Trophoblast cell (in vitro differentiated cells and primary cell): ENCODE results near the gene NCOR2.

ENCODE experiments used
- DNase-seq, 2 donors: peaks; one replicate each; pipeline ENCODE4 v3.0.0-alpha.2; 2016
- H2AFZ ChIP-seq: 2 replicates; pipeline ENCODE4 v1.6.1; 2013; ENCODE audit warnings: low read length, moderate library complexity, mild to moderate bottlenecking; ENCODE audit not compliant: insufficient read depth, poor library complexity
- H2AK5ac ChIP-seq: 2 replicates; pipeline ENCODE4 v1.6.1; 2013; ENCODE audit warnings: mild to moderate bottlenecking, low read length
- H2BK120ac ChIP-seq: 2 replicates; pipeline ENCODE4 v1.6.1; 2013; ENCODE audit warnings: low read length, mild to moderate bottlenecking, moderate library complexity; ENCODE audit not compliant: insufficient read depth, poor library complexity
- H2BK12ac ChIP-seq: 2 replicates; pipeline ENCODE4 v1.6.1; 2013; ENCODE audit warnings: mild to moderate bottlenecking, low read length, moderate library complexity
- H2BK5ac ChIP-seq: 2 replicates; pipeline ENCODE4 v1.6.1; 2013; ENCODE audit warnings: low read length, low read depth, moderate library complexity, mild to moderate bottlenecking; ENCODE audit not compliant: poor library complexity
- H3K14ac ChIP-seq: 2 replicates; pipeline ENCODE4 v1.6.1; 2013; ENCODE audit warnings: mild to moderate bottlenecking, low read length
- H3K18ac ChIP-seq: 2 replicates; pipeline ENCODE4 v1.6.1; 2013; ENCODE audit warnings: mild to moderate bottlenecking, low read length
- H3K23ac ChIP-seq: 2 replicates; pipeline ENCODE4 v1.6.1; 2013; ENCODE audit warnings: low read length
- H3K27ac ChIP-seq: 2 replicates; pipeline ENCODE4 v1.5.1; 2013; ENCODE audit warnings: low read depth, mild to moderate bottlenecking, inconsistent platforms, low read length, moderate library complexity
- H3K27me3 ChIP-seq: 2 replicates; pipeline ENCODE4 v1.6.1; 2013; ENCODE audit warnings: inconsistent platforms, mild to moderate bottlenecking, low read length, moderate library complexity; ENCODE audit not compliant: insufficient read depth
- H3K36me3 ChIP-seq, 2 experiments: 1 replicate in 1 of 2; 2 replicates in 1 of 2; pipeline ENCODE4 v1.6.1; 2013; ENCODE audit warnings: low read length in 2 of 2, mild to moderate bottlenecking in 2 of 2, moderate library complexity in 1 of 2; ENCODE audit not compliant: insufficient read depth in 2 of 2, control insufficient read depth in 1 of 2
- H3K4ac ChIP-seq: 2 replicates; pipeline ENCODE4 v1.6.1; 2013; ENCODE audit warnings: low read depth, mild to moderate bottlenecking, low read length, moderate library complexity
- H3K4me1 ChIP-seq, 2 experiments: 1 replicate in 1 of 2; 2 replicates in 1 of 2; pipeline ENCODE4 v1.6.1; 2013; ENCODE audit warnings: low read length in 2 of 2, mild to moderate bottlenecking in 2 of 2, moderate library complexity in 1 of 2; ENCODE audit not compliant: insufficient read depth in 2 of 2, control insufficient read depth in 1 of 2
- H3K4me2 ChIP-seq: 2 replicates; pipeline ENCODE4 v1.6.1; 2013; ENCODE audit warnings: inconsistent platforms, mild to moderate bottlenecking, low read length, moderate library complexity
- H3K4me3 ChIP-seq: 2 replicates; pipeline ENCODE4 v1.5.1; 2013; ENCODE audit warnings: mild to moderate bottlenecking, low read depth, low read length, inconsistent platforms
- H3K79me1 ChIP-seq: one replicate; pipeline ENCODE4 v1.6.1; 2013; ENCODE audit warnings: low read length
- H3K79me2 ChIP-seq: 2 replicates; pipeline ENCODE4 v1.6.1; 2013; ENCODE audit warnings: low read length, mild to moderate bottlenecking; ENCODE audit not compliant: control insufficient read depth, insufficient read depth, poor library complexity
- H3K9ac ChIP-seq: 2 replicates; pipeline ENCODE4 v1.6.1; 2013; ENCODE audit warnings: mild to moderate bottlenecking, low read length
- H3K9me3 ChIP-seq: 2 replicates; pipeline ENCODE4 v1.6.1; 2013; ENCODE audit warnings: low read depth, mild to moderate bottlenecking, control low read depth, inconsistent platforms, low read length; ENCODE audit not compliant: insufficient read depth
- H4K12ac ChIP-seq: 2 replicates; pipeline ENCODE4 v1.6.1; 2013; ENCODE audit warnings: low read depth, mild to moderate bottlenecking, low read length, moderate library complexity
- H4K8ac ChIP-seq: 2 replicates; pipeline ENCODE4 v1.6.1; 2013; ENCODE audit warnings: low read depth, mild to moderate bottlenecking, low read length, moderate library complexity
- H4K91ac ChIP-seq: one replicate; pipeline ENCODE4 v1.6.1; 2013; ENCODE audit warnings: low read depth, mild to moderate bottlenecking, low read length, moderate library complexity
- WGBS: extraction: QIAGEN DNeasy Blood & Tissue Kit; methylation state at CpG from one replicate; pipeline ENCODE4 v1.1.7; 2013; ENCODE audit warnings: missing lambda C conversion rate; ENCODE audit not compliant: insufficient read length, insufficient coverage; ENCODE audit errors: extremely low coverage; 5-methylcytosine and 5-hydroxymethylcytosine counted together

Gene NCOR2

GRCh38 chr12:124601706-124602105, 34.3 kb upstream of the NCOR2 start:
- Histone ChIP-seq H2AK5ac (no peak overlapping the region), H2BK5ac (no peak overlapping the region)
- WGBS, result no CpG with 5 or more reads among the region's 8 CpGs

DNA sequence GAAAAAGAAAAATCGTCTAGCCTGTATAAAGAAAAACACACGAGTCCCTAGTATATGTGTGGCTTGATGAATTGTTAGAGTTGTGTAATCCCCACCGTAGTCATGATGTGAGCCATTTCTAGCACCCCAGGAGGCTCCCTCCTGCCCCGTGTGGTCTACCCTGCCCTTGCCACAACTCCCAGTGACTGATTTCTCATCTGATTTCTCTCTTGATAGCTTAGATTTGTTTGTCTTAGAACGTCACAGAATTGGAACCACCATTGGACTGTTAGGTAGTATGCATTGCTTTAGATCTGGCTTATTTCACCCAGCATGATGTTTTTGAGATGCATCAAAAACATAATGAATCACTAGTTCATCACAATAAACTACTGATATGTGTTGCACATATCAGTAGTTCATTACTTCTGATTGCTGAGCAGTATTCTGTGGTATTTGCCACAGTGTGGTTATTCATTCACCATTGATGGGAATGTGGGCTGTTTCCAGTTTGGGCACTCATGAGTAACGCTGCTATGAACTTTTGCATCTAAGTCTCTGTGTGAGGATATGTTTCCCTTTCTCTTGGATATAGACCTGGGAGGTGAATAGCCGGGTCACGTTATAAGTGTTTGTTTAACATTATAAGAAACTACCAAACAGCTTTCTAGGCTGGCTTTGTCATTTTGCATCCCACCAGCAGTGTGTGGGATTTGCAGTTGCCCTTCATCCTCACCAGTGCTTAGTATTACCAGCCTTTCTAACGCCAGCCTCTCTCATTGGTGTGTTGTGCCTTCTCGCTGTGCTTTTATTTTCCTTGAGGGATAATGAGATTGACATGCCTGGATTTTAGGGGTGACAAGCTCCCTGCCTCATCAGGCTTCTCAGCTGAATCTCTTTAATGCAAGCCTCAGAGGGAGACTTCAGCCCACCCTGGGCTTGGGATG, 31.9 kb upstream of the NCOR2 start:
- no peak overlapping the region for H2BK12ac ChIP-seq
- H3K27ac ChIP-seq, result no peak overlapping the region
- no peaks in the 10 kb centered on the region for H3K36me3 ChIP-seq
- H3K4me2 ChIP-seq, result no peak overlapping the region
- no peak overlapping the region for H2AK5ac ChIP-seq
- no peak overlapping the region for H2BK120ac ChIP-seq
- H3K4me3 ChIP-seq, result no peak overlapping the region
- no peaks in the 10 kb centered on the region for H3K9me3 ChIP-seq
- no peak overlapping the region for H4K8ac ChIP-seq
- no peaks in the 10 kb centered on the region for H3K27me3 ChIP-seq
- peak; percentile 40 to 74 for DNase-seq
- no peak overlapping the region for H3K23ac ChIP-seq
- no peak overlapping the region for H2BK5ac ChIP-seq
- no peak overlapping the region for H3K14ac ChIP-seq
- peaks cover 12 to 13% of the 10 kb centered on the region in 2 experiments for H3K4me1 ChIP-seq
- H4K91ac ChIP-seq, result no peak overlapping the region
- peaks cover 6% of the 10 kb centered on the region for H3K79me1 ChIP-seq
- no peak overlapping the region for H3K18ac ChIP-seq
- H3K9ac ChIP-seq, result no peak overlapping the region
- no peak overlapping the region for H4K12ac ChIP-seq
- H2AFZ ChIP-seq, result no peak overlapping the region
- H3K79me2 ChIP-seq, result no peaks in the 10 kb centered on the region
- WGBS, result no CpG with 5 or more reads among the region's 10 CpGs
- no peak overlapping the region for H3K4ac ChIP-seq

More at GRCh38 chr12:124601706-124602105, 34.3 kb upstream of the NCOR2 start:
- Histone ChIP-seq H3K23ac (no peak overlapping the region), H3K9ac (no peak overlapping the region), H3K27me3 (no peaks in the 10 kb centered on the region), H3K79me2 (no peaks in the 10 kb centered on the region), H4K91ac (no peak overlapping the region), H3K4me2 (no peak overlapping the region), H3K14ac (no peak overlapping the region), H4K12ac (no peak overlapping the region), H3K36me3 (no peaks in the 10 kb centered on the region), H2AFZ (no peak overlapping the region), H3K18ac (no peak overlapping the region), H3K4me3 (no peak overlapping the region), H4K8ac (no peak overlapping the region), H3K27ac (no peak overlapping the region), H3K4me1 (peaks cover 12 to 21% of the 10 kb centered on the region in 2 experiments), H3K4ac (no peak overlapping the region), H2BK120ac (no peak overlapping the region), H2BK12ac (no peak overlapping the region), H3K79me1 (peaks cover 6% of the 10 kb centered on the region), H3K9me3 (peaks cover 3% of the 10 kb centered on the region)
- DNase-seq, result no peak

- Histone ChIP-seq H3K27ac (no peak overlapping the region), H4K12ac (no peak overlapping the region), H3K79me2 (no peaks in the 10 kb centered on the region), H2BK5ac (no peak overlapping the region), H3K18ac (no peak overlapping the region), H3K4me3 (no peak overlapping the region), H4K8ac (no peak overlapping the region), H3K14ac (no peak overlapping the region), H3K4ac (no peak overlapping the region), H3K36me3 (no peaks in the 10 kb centered on the region), H3K9me3 (peaks cover 4% of the 10 kb centered on the region), H3K9ac (no peak overlapping the region), H3K79me1 (no peaks in the 10 kb centered on the region), H2AFZ (no peak overlapping the region), H3K4me2 (no peak overlapping the region), H3K27me3 (no peaks in the 10 kb centered on the region), H3K4me1 (peaks cover 0 to 3% of the 10 kb centered on the region in 2 experiments), H3K23ac (no peak overlapping the region), H2BK12ac (no peak overlapping the region), H2AK5ac (no peak overlapping the region), H2BK120ac (no peak overlapping the region), H4K91ac (no peak overlapping the region)
- DNase-seq, result peak in 1 of 2 donors; percentile 57
- WGBS, result no CpG with 5 or more reads among the region's 2 CpGs
These were observed 29.6 kb upstream of the NCOR2 start for GRCh38 chr12:124597041-124597440.

GRCh38 chr12:124595444-124595843, 28.0 kb upstream of the NCOR2 start:
- Histone ChIP-seq H3K36me3 (no peaks in the 10 kb centered on the region), H3K79me1 (no peaks in the 10 kb centered on the region), H3K4me3 (no peak overlapping the region), H2BK120ac (no peak overlapping the region), H3K23ac (no peak overlapping the region), H3K4ac (no peak overlapping the region), H4K91ac (no peak overlapping the region), H3K4me2 (no peak overlapping the region), H2BK12ac (no peak overlapping the region), H2AK5ac (no peak overlapping the region), H3K9ac (no peak overlapping the region), H2AFZ (no peak overlapping the region), H4K12ac (no peak overlapping the region), H3K27ac (no peak overlapping the region), H4K8ac (no peak overlapping the region), H3K79me2 (no peaks in the 10 kb centered on the region), H3K4me1 (peaks cover 0 to 3% of the 10 kb centered on the region in 2 experiments), H3K27me3 (no peaks in the 10 kb centered on the region), H3K14ac (no peak overlapping the region), H2BK5ac (no peak overlapping the region), H3K9me3 (peaks cover 4% of the 10 kb centered on the region), H3K18ac (no peak overlapping the region)
- no CpG with 5 or more reads among the region's 4 CpGs for WGBS
- no peak for DNase-seq
